Measurements from ENCODE around the gene NPPB.

Gene NPPB

GRCh38 chr1:11833497-11833896 lies 25.2 kb downstream of the NPPB start:
- H3K4me3 ChIP-seq (ENCODE audit: low read length, poor library complexity, severe bottlenecking): no peak overlapping the region
- no peaks in the 10 kb centered on the region for H3K9me3 ChIP-seq (ENCODE audit: insufficient read depth, low read depth, low read length)
- H4K20me1 ChIP-seq (ENCODE audit: insufficient read depth, low read length, poor library complexity, severe bottlenecking): no peaks in the 10 kb centered on the region
- TF ChIP-seq CTCF (conservative IDR thresholded peaks at IDR 0.05; ENCODE audit: low read length) (no peak), EZH2phosphoT487 (IDR thresholded peaks at IDR 0.05; ENCODE audit: borderline replicate concordance) (no peak)
- H3K4me2 ChIP-seq (ENCODE audit: low read depth, low read length, poor library complexity, severe bottlenecking): no peak overlapping the region
- H3K9me2 ChIP-seq (replicated peaks; ENCODE audit: low read depth, low read length): no peaks in the 10 kb centered on the region
- peaks cover 88% of the 10 kb centered on the region; the same call in 1 of the 2 replicates for H3K36me3 ChIP-seq (ENCODE audit: insufficient read depth, low read length)
- no peak overlapping the region for H3K9ac ChIP-seq (ENCODE audit: low read depth, low read length, poor library complexity, severe bottlenecking)
- no peaks in the 10 kb centered on the region for H3K27me3 ChIP-seq (ENCODE audit: insufficient read depth, low read length, poor library complexity, severe bottlenecking)
- no peaks in the 10 kb centered on the region for H3K79me2 ChIP-seq (ENCODE audit: insufficient read depth, low read length)
- no peaks in the 10 kb centered on the region for H3F3A ChIP-seq (ENCODE audit: low read depth)
- H2AFZ ChIP-seq (ENCODE audit: low read length): no peak overlapping the region
- no peaks in the 10 kb centered on the region for H3K4me1 ChIP-seq (ENCODE audit: insufficient read depth, low read length, poor library complexity, severe bottlenecking)

GRCh38 chr1:11831945-11832725 lies 26.6 kb downstream of the NPPB start:
- Histone ChIP-seq H2AFZ (ENCODE audit: low read length) (no peak overlapping the region), H3K9me3 (ENCODE audit: insufficient read depth, low read depth, low read length) (no peaks in the 10 kb centered on the region), H3K9ac (ENCODE audit: low read depth, low read length, poor library complexity, severe bottlenecking) (no peak overlapping the region), H3K36me3 (ENCODE audit: insufficient read depth, low read length) (peaks cover 82% of the 10 kb centered on the region; the same call in 1 of the 2 replicates), H3F3A (ENCODE audit: low read depth) (no peaks in the 10 kb centered on the region), H3K9me2 (replicated peaks; ENCODE audit: low read depth, low read length) (no peaks in the 10 kb centered on the region), H3K4me2 (ENCODE audit: low read depth, low read length, poor library complexity, severe bottlenecking) (no peak overlapping the region), H3K4me3 (ENCODE audit: low read length, poor library complexity, severe bottlenecking) (no peak overlapping the region), H3K27me3 (ENCODE audit: insufficient read depth, low read length, poor library complexity, severe bottlenecking) (no peaks in the 10 kb centered on the region), H3K4me1 (ENCODE audit: insufficient read depth, low read length, poor library complexity, severe bottlenecking) (no peaks in the 10 kb centered on the region), H4K20me1 (ENCODE audit: insufficient read depth, low read length, poor library complexity, severe bottlenecking) (no peaks in the 10 kb centered on the region), H3K79me2 (ENCODE audit: insufficient read depth, low read length) (no peaks in the 10 kb centered on the region)
- TF ChIP-seq CTCF (conservative IDR thresholded peaks at IDR 0.05; ENCODE audit: low read length): no peak
- TF ChIP-seq EZH2phosphoT487 (IDR thresholded peaks at IDR 0.05; ENCODE audit: borderline replicate concordance): no peak

GRCh38 chr1:11828511-11828910 lies 30.2 kb downstream of the NPPB start:
- Histone ChIP-seq H3K4me2 (ENCODE audit: low read depth, low read length, poor library complexity, severe bottlenecking) (no peak overlapping the region), H3K9ac (ENCODE audit: low read depth, low read length, poor library complexity, severe bottlenecking) (no peak overlapping the region), H3F3A (ENCODE audit: low read depth) (no peaks in the 10 kb centered on the region), H3K27me3 (ENCODE audit: insufficient read depth, low read length, poor library complexity, severe bottlenecking) (no peaks in the 10 kb centered on the region), H3K4me3 (ENCODE audit: low read length, poor library complexity, severe bottlenecking) (no peak overlapping the region), H2AFZ (ENCODE audit: low read length) (no peak overlapping the region), H3K9me2 (replicated peaks; ENCODE audit: low read depth, low read length) (no peaks in the 10 kb centered on the region), H3K36me3 (ENCODE audit: insufficient read depth, low read length) (peaks cover 77% of the 10 kb centered on the region; the same call in 1 of the 2 replicates), H4K20me1 (ENCODE audit: insufficient read depth, low read length, poor library complexity, severe bottlenecking) (no peaks in the 10 kb centered on the region), H3K4me1 (ENCODE audit: insufficient read depth, low read length, poor library complexity, severe bottlenecking) (no peaks in the 10 kb centered on the region), H3K79me2 (ENCODE audit: insufficient read depth, low read length) (no peaks in the 10 kb centered on the region), H3K9me3 (ENCODE audit: insufficient read depth, low read depth, low read length) (no peaks in the 10 kb centered on the region)
- no peak for TF ChIP-seq EZH2phosphoT487 (IDR thresholded peaks at IDR 0.05; ENCODE audit: borderline replicate concordance)
- TF ChIP-seq CTCF (conservative IDR thresholded peaks at IDR 0.05; ENCODE audit: low read length): no peak
